ENCODE data around the gene ADAMTS19. TPM values are rescaled to one million over a fixed set of nuclear protein-coding genes. Genes with fewer than 3 reads are reported as not detected.
"Not testable (repeated sequence)": the region's sequence is repeated elsewhere in the genome, so short reads cannot be mapped to it uniquely, and the experiment has no call there.

The ADAMTS19 gene
- total and polyA plus RNA-seq, 4 donors: 0.02 to 7.8 (median 0.18) TPM

DNA sequence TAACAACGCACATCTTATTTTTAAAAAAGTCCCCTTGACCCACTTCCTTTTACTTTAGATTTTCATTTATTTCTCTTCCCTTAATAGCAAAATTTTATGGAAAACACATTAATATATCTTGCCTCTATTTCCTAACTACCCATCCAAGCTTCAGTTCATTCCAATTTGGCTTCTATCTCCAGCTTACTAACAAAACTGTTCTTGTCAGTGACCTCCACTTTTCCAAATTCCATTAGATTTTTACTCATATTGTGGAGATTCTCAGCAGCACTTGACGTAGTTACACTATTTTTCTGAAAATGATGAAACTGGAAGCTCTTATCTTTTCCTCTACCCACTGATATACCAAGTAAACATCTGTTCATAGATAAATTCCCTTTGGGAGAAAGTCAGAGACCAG lies 46.5 kb upstream of the ADAMTS19 start:
- Histone ChIP-seq H3K27me3 (ENCODE audit: control insufficient read depth in 3 of 3, insufficient read depth in 3 of 3, low read length in 2 of 3) (peaks cover 0 to 3% (median 0%) of the 10 kb centered on the region in 3 donors), H3K9me3 (ENCODE audit: control insufficient read depth in 4 of 4, insufficient read depth in 3 of 4, low read length in 3 of 4) (peaks cover 0 to 2% (median 0%) of the 10 kb centered on the region in 4 donors), H3K27ac (ENCODE audit: low read depth in 1 of 2, low read length in 1 of 2) (no peak overlapping the region), H3K36me3 (ENCODE audit: control insufficient read depth in 4 of 4, insufficient read depth in 4 of 4, low read length in 4 of 4) (no peaks in the 10 kb centered on the region), H3K9ac (ENCODE audit: insufficient read depth in 1 of 2, low read length in 2 of 2) (no peak overlapping the region), H3K4me1 (ENCODE audit: control insufficient read depth in 5 of 5, insufficient read depth in 5 of 5, low read length in 5 of 5) (no peaks in the 10 kb centered on the region), H3K4me3 (no peak overlapping the region)
- TF ChIP-seq, protein P1, sequence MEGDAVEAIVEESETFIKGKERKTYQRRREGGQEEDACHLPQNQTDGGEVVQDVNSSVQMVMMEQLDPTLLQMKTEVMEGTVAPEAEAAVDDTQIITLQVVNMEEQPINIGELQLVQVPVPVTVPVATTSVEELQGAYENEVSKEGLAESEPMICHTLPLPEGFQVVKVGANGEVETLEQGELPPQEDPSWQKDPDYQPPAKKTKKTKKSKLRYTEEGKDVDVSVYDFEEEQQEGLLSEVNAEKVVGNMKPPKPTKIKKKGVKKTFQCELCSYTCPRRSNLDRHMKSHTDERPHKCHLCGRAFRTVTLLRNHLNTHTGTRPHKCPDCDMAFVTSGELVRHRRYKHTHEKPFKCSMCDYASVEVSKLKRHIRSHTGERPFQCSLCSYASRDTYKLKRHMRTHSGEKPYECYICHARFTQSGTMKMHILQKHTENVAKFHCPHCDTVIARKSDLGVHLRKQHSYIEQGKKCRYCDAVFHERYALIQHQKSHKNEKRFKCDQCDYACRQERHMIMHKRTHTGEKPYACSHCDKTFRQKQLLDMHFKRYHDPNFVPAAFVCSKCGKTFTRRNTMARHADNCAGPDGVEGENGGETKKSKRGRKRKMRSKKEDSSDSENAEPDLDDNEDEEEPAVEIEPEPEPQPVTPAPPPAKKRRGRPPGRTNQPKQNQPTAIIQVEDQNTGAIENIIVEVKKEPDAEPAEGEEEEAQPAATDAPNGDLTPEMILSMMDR (IDR thresholded peaks at IDR 0.05; ENCODE audit: control extremely low read depth, extremely low read depth): no peak
- no peak for ATAC-seq (ENCODE audit: insufficient read depth, low FRiP score)
- no peak for DNase-seq
- 85 to 89% methylated on average over 2 of the region's 2 CpGs for WGBS, 2 donors

DNA sequence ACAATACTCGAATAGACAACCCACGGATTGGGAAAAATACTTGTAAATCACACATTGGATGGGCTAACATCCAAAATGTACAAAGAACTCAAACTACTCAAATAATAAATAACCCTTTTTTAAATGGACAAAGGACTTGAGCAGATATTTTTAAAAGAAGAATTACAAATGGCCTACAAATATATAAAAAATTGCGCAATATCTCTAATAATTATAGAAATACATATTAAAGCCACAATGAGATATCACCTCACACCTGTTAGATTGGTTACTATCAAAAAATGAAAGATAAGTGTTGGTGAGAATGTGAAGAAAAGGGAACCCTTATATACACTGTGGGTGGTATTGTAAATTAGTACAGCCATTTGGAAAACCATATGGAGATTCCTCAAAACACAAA lies 40.8 kb upstream of the ADAMTS19 start:
- Histone ChIP-seq H3K4me1 (ENCODE audit: control insufficient read depth in 5 of 5, insufficient read depth in 5 of 5, low read length in 5 of 5) (no peaks in the 10 kb centered on the region), H3K4me3 (no peak overlapping the region), H3K9ac (ENCODE audit: insufficient read depth in 1 of 2, low read length in 2 of 2) (no peak overlapping the region), H3K9me3 (ENCODE audit: control insufficient read depth in 4 of 4, insufficient read depth in 3 of 4, low read length in 3 of 4) (peaks cover 0 to 2% (median 0%) of the 10 kb centered on the region in 4 donors), H3K27ac (ENCODE audit: low read depth in 1 of 2, low read length in 1 of 2) (no peak overlapping the region), H3K36me3 (ENCODE audit: control insufficient read depth in 4 of 4, insufficient read depth in 4 of 4, low read length in 4 of 4) (no peaks in the 10 kb centered on the region), H3K27me3 (ENCODE audit: control insufficient read depth in 3 of 3, insufficient read depth in 3 of 3, low read length in 2 of 3) (peaks cover 0 to 6% (median 0%) of the 10 kb centered on the region in 3 donors)
- 83 to 92% methylated on average over 3 of the region's 3 CpGs for WGBS, 2 donors
- TF ChIP-seq, protein P1 (IDR thresholded peaks at IDR 0.05; ENCODE audit: control extremely low read depth, extremely low read depth): no peak
- ATAC-seq (ENCODE audit: insufficient read depth, low FRiP score): no peak
- DNase-seq: no peak

DNA sequence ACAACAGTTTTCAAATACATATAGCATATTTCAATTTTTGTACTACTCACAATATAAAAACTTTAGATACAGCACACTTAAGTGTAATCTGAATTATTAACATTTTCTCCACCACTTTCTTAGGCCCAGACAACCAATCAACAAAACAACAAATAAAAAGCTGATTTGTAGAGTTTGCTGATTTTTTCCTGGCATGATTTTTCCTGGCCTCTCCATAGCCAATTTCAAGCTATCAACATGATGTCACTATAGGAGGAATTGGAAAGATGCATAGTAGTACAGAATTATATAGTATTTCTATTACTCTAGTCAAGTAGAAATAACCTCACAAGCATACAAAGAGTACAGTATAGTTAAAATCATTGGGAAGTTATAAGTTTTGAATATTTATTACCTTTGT lies 35.1 kb upstream of the ADAMTS19 start:
- Histone ChIP-seq H3K9me3 (ENCODE audit: control insufficient read depth in 4 of 4, insufficient read depth in 3 of 4, low read length in 3 of 4) (no peaks in the 10 kb centered on the region), H3K9ac (ENCODE audit: insufficient read depth in 1 of 2, low read length in 2 of 2) (no peak overlapping the region), H3K27me3 (ENCODE audit: control insufficient read depth in 3 of 3, insufficient read depth in 3 of 3, low read length in 2 of 3) (peaks cover 0 to 28% (median 0%) of the 10 kb centered on the region in 3 donors), H3K36me3 (ENCODE audit: control insufficient read depth in 4 of 4, insufficient read depth in 4 of 4, low read length in 4 of 4) (no peaks in the 10 kb centered on the region), H3K4me3 (no peak overlapping the region), H3K4me1 (ENCODE audit: control insufficient read depth in 5 of 5, insufficient read depth in 5 of 5, low read length in 5 of 5) (no peaks in the 10 kb centered on the region), H3K27ac (ENCODE audit: low read depth in 1 of 2, low read length in 1 of 2) (no peak overlapping the region)
- ATAC-seq (ENCODE audit: insufficient read depth, low FRiP score) (no peak), DNase-seq (no peak)
- TF ChIP-seq, protein P1 (IDR thresholded peaks at IDR 0.05; ENCODE audit: control extremely low read depth, extremely low read depth): no peak

DNA sequence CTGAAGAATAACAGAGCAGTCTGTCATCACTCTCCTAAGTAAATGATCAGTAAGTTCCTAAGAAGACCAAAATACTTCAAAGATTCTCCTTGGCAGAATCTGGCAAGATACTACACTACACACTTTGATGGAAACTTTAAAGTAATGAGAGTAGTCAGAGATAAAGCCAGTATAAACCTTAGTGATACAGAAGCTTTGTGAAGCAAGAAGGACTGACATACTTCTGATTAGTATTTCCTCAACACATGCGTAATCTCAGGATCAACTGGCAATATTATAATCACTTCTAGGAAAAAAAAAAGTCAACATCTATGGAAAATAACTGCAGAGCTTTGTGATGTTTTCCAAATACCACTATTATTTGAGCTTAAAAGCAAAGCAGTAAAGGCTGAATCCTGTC lies 34.0 kb upstream of the ADAMTS19 start:
- Histone ChIP-seq H3K27ac (ENCODE audit: low read depth in 1 of 2, low read length in 1 of 2) (no peak overlapping the region), H3K9me3 (ENCODE audit: control insufficient read depth in 4 of 4, insufficient read depth in 3 of 4, low read length in 3 of 4) (no peaks in the 10 kb centered on the region), H3K4me3 (no peak overlapping the region), H3K36me3 (ENCODE audit: control insufficient read depth in 4 of 4, insufficient read depth in 4 of 4, low read length in 4 of 4) (no peaks in the 10 kb centered on the region), H3K4me1 (ENCODE audit: control insufficient read depth in 5 of 5, insufficient read depth in 5 of 5, low read length in 5 of 5) (no peaks in the 10 kb centered on the region), H3K27me3 (ENCODE audit: control insufficient read depth in 3 of 3, insufficient read depth in 3 of 3, low read length in 2 of 3) (peaks cover 0 to 28% (median 0%) of the 10 kb centered on the region in 3 donors), H3K9ac (ENCODE audit: insufficient read depth in 1 of 2, low read length in 2 of 2) (no peak overlapping the region)
- WGBS, 2 donors: 78% methylated on average over 1 of the region's 1 CpG
- TF ChIP-seq, protein P1 (IDR thresholded peaks at IDR 0.05; ENCODE audit: control extremely low read depth, extremely low read depth): no peak
- no peak for DNase-seq
- ATAC-seq (ENCODE audit: insufficient read depth, low FRiP score): no peak

DNA sequence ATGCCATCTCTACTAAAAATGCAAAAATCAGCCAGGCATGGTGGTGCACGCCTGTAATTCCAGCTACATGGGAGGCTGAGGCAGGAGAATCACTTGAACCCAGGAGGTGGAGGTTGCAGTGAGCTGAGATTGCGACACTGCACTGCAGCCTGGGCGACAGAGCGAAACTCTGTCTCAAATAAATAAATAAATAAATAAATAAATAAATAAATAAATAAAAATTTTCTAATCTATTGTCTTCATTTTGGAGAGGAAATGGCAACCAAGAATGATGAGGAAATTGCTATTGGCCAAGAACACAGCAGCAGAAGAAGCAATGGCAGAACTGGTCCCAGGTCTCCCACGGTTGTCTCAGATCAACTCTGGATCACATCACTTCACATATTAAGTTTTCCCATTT lies 31.5 kb upstream of the ADAMTS19 start:
- not testable (repeated sequence) for H3K36me3 ChIP-seq (ENCODE audit: control insufficient read depth in 4 of 4, insufficient read depth in 4 of 4, low read length in 4 of 4); H3K27ac ChIP-seq (ENCODE audit: low read depth in 1 of 2, low read length in 1 of 2); H3K4me1 ChIP-seq (ENCODE audit: control insufficient read depth in 5 of 5, insufficient read depth in 5 of 5, low read length in 5 of 5); H3K9me3 ChIP-seq (ENCODE audit: control insufficient read depth in 4 of 4, insufficient read depth in 3 of 4, low read length in 3 of 4); ATAC-seq (ENCODE audit: insufficient read depth, low FRiP score); H3K4me3 ChIP-seq; DNase-seq; H3K9ac ChIP-seq (ENCODE audit: insufficient read depth in 1 of 2, low read length in 2 of 2)
- WGBS, 2 donors: 74 to 85% methylated on average over 5 of the region's 5 CpGs
- H3K27me3 ChIP-seq (ENCODE audit: control insufficient read depth in 3 of 3, insufficient read depth in 3 of 3, low read length in 2 of 3): peaks cover 0 to 28% (median 0%) of the 10 kb centered on the region in 3 donors

Data from lung (tissue), 12 donors.